Stimulated activated CD8-positive, alpha-beta memory T cell treated with anti-CD3 and anti-CD28 coated beads, Interleukin-15, amount 100 ng/mL, for 1 hour (primary cell): ENCODE measurements around the gene EFNA5.

ENCODE experiments used
- DNase-seq: peaks from one replicate; pipeline ENCODE4 v3.0.0-alpha.2; 2020; ENCODE audit warnings: low read depth

Gene EFNA5

DNA sequence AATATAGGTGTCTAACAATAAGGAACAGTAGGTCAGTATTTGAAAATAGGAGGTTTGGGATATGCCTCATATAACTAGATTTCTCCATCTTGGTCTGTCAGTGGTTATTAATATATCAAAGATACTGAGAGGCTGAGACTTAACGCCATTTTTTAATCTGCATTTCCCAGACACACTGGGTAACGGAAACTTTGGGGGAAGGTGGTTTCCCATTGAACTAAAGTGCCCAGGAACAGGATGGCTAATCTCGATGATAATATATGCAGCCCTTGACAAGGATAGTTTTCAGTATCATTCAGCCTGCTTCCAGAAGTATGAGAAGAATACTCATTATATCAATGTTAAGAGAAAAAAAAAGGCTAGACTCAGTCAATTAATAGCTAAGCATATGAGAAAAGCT lies 30.7 kb downstream of the EFNA5 start:
- no peak for DNase-seq

DNA sequence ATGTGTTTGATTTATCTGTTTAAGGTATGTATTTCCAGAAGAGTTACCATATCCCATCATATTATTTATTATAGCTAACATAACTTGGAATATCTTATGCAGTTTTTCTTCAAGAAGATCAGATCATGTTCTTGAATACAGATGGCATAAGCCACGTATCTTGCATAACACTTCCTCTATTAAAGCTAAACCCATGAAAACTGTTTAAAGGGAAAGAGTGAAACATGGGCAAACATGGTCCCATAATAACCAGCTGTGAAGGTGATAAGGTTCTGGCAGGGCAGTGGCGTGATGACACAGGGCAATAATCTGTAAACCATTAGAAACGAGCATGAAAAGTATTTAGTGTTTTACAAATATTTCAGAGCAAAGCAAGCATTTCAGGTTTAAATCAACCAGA lies 34.2 kb downstream of the EFNA5 start:
- DNase-seq = no peak

GRCh38 chr5:107636068-107636467 lies 34.7 kb downstream of the EFNA5 start:
- DNase-seq = no peak

GRCh38 chr5:107634981-107635848 lies 35.5 kb downstream of the EFNA5 start:
- no peak for DNase-seq

DNA sequence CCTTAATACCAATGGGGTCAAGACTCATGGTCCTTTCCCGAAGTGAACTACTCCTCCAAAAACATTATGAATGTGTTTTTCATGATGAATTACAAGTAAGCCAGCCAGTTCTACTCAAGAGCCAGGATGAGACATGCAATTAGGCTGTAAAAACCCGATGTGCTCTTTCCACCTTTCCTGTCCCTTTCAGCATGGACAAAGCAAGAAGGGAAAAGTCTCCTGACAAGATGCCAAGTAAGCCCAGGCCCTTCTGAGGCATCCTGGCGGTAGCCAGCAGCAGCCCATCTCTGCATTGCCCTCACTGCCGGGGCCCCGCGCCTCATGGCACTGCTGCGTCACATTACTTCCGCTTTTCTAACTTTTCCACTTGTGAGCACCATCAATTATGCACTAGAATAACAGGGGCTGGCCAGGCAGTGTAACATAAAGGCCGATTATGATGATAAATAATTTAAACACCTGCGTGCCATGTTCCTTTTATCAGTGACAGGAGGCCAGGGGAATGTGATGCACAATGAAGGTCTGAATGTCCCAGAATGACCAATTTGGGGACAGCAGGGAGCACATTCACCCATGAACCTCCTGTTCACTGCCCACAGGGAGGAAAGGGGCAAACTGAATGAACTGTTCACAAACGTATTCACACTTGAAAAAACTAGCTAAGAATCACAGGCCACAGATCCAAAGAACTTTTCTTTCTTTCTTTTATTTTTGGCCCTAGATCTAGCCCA lies 37.4 kb downstream of the EFNA5 start:
- DNase-seq = no peak

DNA sequence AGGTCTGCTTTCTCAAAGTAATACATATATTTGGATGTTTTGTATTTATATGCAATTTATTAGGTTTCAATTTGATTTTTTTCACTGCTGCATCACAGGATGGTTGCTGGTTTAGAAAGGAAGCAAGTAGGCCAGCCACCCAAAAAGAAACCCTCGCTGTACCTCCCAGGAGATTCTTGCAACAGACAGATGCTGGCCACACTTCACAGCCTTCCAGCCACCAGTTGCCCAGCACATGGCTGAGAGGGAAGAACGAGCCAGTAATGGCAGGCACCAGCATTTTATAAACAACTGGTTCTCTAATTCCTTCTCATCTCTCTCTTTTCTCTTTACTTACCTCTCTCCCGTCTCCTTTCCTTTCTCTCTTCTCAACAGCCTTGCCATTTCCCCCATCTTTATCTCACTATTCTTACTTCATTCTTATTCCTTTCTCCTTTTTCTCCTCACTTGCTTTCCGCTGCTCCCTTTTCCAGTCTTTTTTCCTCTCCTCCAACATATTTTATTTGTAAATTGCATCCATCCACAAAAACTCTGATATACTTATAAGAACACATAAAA lies 38.9 kb downstream of the EFNA5 start:
- DNase-seq = no peak

DNA sequence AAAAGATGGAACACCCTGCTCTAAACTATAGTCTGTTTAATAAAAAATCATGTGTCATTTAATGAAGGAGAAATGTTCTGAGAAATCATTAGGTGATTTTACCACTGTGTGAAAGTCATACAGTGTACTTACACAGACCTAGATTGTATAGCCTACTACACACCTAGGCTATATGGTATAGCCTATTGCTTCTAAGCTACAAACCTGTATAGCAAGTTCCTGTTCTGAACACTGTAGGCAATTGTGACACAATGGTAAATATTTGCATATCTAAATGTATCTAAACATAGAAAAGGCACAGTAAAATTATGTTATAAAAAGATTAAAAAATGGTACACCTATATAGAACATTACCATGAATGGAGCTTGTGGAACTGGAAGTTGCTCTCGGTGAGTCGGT lies 40.6 kb downstream of the EFNA5 start:
- no peak for DNase-seq

- DNase-seq = no peak
Observed at GRCh38 chr5:107624235-107624634, 46.5 kb downstream of the EFNA5 start.

DNA sequence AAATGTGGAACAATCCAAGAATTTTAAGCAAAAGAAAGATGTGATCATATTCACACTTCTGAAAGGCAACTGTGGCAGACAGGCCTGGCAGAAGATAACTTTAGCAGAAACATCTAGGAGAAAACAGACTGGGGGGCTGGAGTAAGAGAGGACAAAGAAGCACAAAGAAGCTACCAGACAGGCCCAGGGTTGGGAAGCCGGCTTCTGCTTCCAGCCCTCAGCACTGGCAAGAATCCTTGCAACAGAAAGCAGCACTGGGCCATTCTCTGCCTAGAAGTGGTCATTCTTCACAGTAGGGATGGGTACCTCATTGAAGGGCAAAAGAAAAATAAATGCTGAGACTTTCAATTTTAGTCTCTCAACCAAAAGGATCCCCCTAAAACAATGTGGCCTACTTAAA lies 49.6 kb downstream of the EFNA5 start:
- DNase-seq = no peak

DNA sequence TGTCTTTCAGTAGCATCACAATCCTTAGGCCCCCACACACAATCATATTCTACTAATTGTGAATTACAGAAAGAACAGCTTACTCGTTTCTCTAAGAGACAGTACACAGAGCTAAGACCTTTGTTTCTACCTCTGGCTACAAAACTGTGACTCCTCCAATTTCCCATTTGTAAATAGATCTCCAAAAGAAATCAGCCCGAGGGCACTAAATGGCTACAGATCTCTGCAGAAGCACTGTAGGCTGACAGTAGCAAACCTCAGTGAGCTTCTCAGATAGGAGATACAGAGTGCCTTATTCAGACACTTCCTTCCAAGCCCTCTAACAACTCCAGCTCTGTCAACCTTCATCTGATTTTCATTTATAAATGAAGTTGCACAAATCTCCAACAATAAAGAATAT lies 51.0 kb downstream of the EFNA5 start:
- no peak for DNase-seq

- no peak for DNase-seq
Observed at GRCh38 chr5:107618242-107618641, 52.5 kb downstream of the EFNA5 start.

- DNase-seq = no peak
Observed at GRCh38 chr5:107617052-107617451, 53.7 kb downstream of the EFNA5 start.

DNA sequence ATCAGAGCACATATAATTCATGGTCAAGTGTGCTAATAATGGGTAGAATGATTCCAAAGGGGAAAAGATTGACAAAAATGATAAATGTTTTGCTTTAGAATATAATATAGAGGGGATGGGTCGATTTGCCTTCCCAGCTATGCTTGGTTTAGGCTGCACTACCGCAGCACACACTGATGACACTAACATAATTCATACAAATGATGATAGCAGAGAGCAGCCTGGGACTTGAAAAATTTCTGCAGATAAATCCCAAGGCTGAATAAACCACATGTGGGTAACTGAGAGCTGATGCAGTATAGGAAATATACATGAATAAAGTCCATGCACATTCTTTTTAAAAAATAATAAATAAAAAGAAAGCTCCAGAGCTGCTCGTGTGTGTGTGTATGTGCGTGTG lies 54.5 kb downstream of the EFNA5 start:
- DNase-seq = no peak

- DNase-seq = no peak
Observed at GRCh38 chr5:107615299-107615817, 55.4 kb downstream of the EFNA5 start.

- DNase-seq = no peak
Observed at GRCh38 chr5:107612541-107612940, 58.2 kb downstream of the EFNA5 start.

DNA sequence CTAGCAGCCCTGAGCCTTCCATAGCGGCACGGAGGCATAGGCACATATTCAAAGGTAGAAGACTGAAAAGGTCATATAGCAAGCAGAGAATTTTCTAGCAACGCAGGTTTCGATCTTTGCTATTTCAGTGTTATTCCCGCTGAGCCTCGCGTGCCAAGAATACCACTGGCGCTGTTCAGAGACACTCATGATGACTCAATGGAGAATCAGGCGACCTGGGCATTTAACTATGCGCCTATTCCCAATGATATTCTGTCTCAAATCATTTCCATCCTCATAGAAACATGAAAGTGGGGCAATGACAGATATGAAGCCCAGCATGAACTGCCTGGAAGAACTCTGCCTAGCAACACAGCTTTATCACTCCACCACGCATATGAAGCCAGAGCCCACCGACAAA lies 59.9 kb downstream of the EFNA5 start:
- DNase-seq = no peak

DNA sequence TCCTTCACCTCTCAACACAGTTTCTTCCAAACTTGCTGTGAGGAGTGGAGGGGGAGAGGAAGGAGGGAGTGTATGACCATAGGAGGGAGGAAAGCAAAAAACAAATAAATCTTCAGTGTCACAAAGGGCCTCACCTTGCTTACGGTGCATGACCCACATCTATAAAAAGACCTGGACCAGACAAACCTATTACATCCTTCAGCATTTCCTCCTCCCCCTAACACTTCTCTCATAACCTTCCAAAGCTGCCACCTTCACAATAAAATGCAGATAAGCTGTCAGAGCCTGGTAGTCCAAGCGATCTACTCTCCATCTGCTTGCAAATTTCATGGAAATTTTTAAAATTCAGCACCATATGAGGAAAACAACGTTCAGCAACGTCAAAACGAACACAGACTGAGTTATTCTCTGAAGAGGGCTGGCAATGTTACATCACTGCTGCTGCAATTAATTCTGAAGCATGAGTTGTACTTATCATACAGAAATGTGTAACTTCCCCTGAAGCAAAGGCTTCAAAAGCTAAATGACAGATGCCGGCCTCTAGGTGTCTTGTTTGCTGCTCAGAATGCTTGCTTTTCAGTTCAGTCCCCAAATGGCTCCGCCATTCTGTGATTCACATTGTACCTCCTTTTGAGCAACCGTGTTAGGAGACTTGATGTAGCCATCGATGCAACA lies 62.9 kb downstream of the EFNA5 start:
- no peak for DNase-seq

GRCh38 chr5:107607196-107607595 lies 63.5 kb downstream of the EFNA5 start:
- no peak for DNase-seq

DNA sequence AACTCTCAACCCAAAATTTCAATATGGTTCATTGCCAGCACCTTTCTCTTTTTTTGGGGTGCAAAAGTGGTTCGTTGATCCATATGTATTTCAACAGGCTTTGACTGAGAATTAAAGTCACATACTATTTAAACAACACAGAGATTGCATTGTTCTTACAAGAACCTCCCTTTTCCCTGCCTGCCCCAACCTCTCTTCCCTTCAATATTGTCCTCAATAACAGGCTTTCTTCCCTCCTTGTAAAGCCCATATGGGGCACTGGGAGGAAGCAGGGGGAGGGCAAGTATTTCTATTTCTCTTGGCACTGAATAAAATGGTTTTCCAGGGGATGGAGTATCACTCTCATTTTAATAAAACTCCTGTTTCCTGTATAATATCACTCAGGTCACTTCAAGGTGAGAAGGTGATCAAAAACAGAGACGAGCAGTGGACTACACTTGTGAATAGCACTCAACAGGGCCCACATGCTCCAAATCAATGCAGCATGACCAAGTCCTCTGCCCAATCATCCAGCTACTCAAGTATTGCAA lies 65.1 kb downstream of the EFNA5 start:
- DNase-seq = no peak

DNA sequence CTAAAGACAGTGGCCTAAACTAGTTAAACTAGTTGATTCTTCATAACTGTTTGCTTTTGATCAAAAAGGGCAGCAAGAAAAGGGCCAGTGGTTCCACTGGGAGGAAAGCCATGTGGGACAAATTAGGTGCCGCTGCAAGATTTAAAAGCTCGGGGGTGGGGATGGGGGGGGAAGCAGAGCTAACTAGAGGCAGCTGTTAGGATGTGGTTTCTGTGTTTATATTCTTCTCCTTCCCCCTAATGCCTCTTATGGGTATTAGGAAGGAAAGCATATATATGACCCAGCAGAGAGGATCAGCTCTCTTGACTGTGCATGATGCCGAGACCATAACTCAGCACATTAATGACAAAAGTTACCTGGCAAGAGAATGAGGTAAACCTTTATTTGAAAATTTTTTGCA lies 65.7 kb downstream of the EFNA5 start:
- no peak for DNase-seq

- no peak for DNase-seq
Observed at GRCh38 chr5:107604146-107604910, 66.4 kb downstream of the EFNA5 start.
